RWPE2 (cell line): Measurements from ENCODE around the gene CCDC88A.

Source experiments
- ATAC-seq: fragments of 200-7000 bp; cut with Tn5 transposase; 3 replicates; pipeline ENCODE4 v1.9.1; 2021; ENCODE audit warnings: low read depth
- DNase-seq: peaks from one replicate; pipeline ENCODE4 v3.0.0-alpha.2; 2020; ENCODE audit warnings: low spot score
- H3K27ac ChIP-seq: fragments of 450-650 bp; 2 replicates; pipeline ENCODE4 v1.5.1; 2017; ENCODE audit warnings: mild to moderate bottlenecking; ENCODE audit not compliant: poor library complexity, severe bottlenecking
- H3K27me3 ChIP-seq: fragments of 250-450 bp; sonication (Bioruptor Pico); 2 replicates; pipeline ENCODE4 v1.5.1; 2021; ENCODE audit warnings: mild to moderate bottlenecking, moderate library complexity; ENCODE audit not compliant: insufficient read depth, poor library complexity, severe bottlenecking
- H3K36me3 ChIP-seq: fragments of 250-450 bp; sonication (Bioruptor Pico); 2 replicates; pipeline ENCODE4 v1.5.1; 2020; ENCODE audit warnings: low read depth, mild to moderate bottlenecking, moderate library complexity
- H3K4me1 ChIP-seq: fragments of 250-450 bp; sonication (Bioruptor Pico); 2 replicates; pipeline ENCODE4 v1.5.1; 2021; ENCODE audit warnings: mild to moderate bottlenecking, moderate library complexity; ENCODE audit not compliant: insufficient read depth, poor library complexity, severe bottlenecking
- H3K4me3 ChIP-seq: fragments of 250-450 bp; sonication (Bioruptor Pico); 2 replicates; pipeline ENCODE4 v1.5.1; 2021; ENCODE audit warnings: mild to moderate bottlenecking, moderate library complexity; ENCODE audit not compliant: severe bottlenecking
- H3K9me3 ChIP-seq: fragments of 250-450 bp; sonication (Bioruptor Pico); 2 replicates; pipeline ENCODE4 v1.5.1; 2021; ENCODE audit warnings: mild to moderate bottlenecking, moderate library complexity; ENCODE audit not compliant: severe bottlenecking
- CTCF ChIP-seq: fragments of 450-650 bp; IDR thresholded peaks from one replicate; pipeline ENCODE4 v1.5.1; 2017; ENCODE audit warnings: mild to moderate bottlenecking, moderate library complexity; ENCODE audit not compliant: poor library complexity, severe bottlenecking

Gene CCDC88A

GRCh38 chr2:55441280-55441892 lies 21.7 kb upstream of the CCDC88A start:
- Histone ChIP-seq H3K27me3 (no peaks in the 10 kb centered on the region), H3K27ac (no peak overlapping the region), H3K4me1 (no peaks in the 10 kb centered on the region), H3K9me3 (no peaks in the 10 kb centered on the region), H3K4me3 (no peak overlapping the region), H3K36me3 (no peaks in the 10 kb centered on the region)
- no peak for TF ChIP-seq CTCF
- no peak for ATAC-seq
- no peak for DNase-seq

- H3K4me1 ChIP-seq: no peaks in the 10 kb centered on the region
- H3K4me3 ChIP-seq: no peak overlapping the region
- ATAC-seq: no peak
- no peaks in the 10 kb centered on the region for H3K27me3 ChIP-seq
- H3K36me3 ChIP-seq: no peaks in the 10 kb centered on the region
- no peaks in the 10 kb centered on the region for H3K9me3 ChIP-seq
- no peak for DNase-seq
- no peak for TF ChIP-seq CTCF
- H3K27ac ChIP-seq: no peak overlapping the region
These were observed 19.4 kb upstream of the CCDC88A start for GRCh38 chr2:55439101-55439397.

- Histone ChIP-seq H3K9me3 (no peaks in the 10 kb centered on the region), H3K27me3 (no peaks in the 10 kb centered on the region), H3K36me3 (no peaks in the 10 kb centered on the region), H3K4me3 (no peak overlapping the region), H3K27ac (no peak overlapping the region), H3K4me1 (no peaks in the 10 kb centered on the region)
- DNase-seq (no peak), ATAC-seq (no peak)
- no peak for TF ChIP-seq CTCF
These were observed 18.9 kb upstream of the CCDC88A start for GRCh38 chr2:55438391-55439100.

GRCh38 chr2:55437515-55438390 lies 18.1 kb upstream of the CCDC88A start:
- ATAC-seq (no peak), DNase-seq (no peak)
- Histone ChIP-seq H3K27me3 (no peaks in the 10 kb centered on the region), H3K36me3 (no peaks in the 10 kb centered on the region), H3K4me1 (no peaks in the 10 kb centered on the region), H3K9me3 (no peaks in the 10 kb centered on the region), H3K4me3 (no peak overlapping the region), H3K27ac (no peak overlapping the region)
- TF ChIP-seq CTCF: no peak
